DND-41 (cell line): ENCODE measurements around the gene RFLNA.

Experiments used
- CTCF ChIP-seq: IDR thresholded peaks from 2 replicates; pipeline ENCODE4 v1.5.1; 2012; ENCODE audit warnings: borderline replicate concordance, low read length, moderate library complexity, mild to moderate bottlenecking; ENCODE audit not compliant: poor library complexity, severe bottlenecking; ENCODE audit errors: extremely low read depth
- EZH2 ChIP-seq: IDR thresholded peaks from 3 replicates; pipeline ENCODE4 v1.6.1; 2012; ENCODE audit warnings: borderline replicate concordance, low read depth, mild to moderate bottlenecking, moderate library complexity, low read length, inconsistent platforms; ENCODE audit not compliant: severe bottlenecking

GRCh38 chr12:124299628-124300388, 4.9 kb downstream of the RFLNA start:
- TF ChIP-seq CTCF (no peak), EZH2 (no peak)
